Esophagus muscularis mucosa (tissue), 4 donors: ENCODE measurements around the gene NAIF1. TPM values are rescaled to one million over a fixed set of nuclear protein-coding genes. Genes with fewer than 3 reads are reported as not detected.
"Not testable (repeated sequence)": the region's sequence is repeated elsewhere in the genome, so short reads cannot be mapped to it uniquely, and the experiment has no call there.

Experiments
- DNase-seq: peaks from one replicate; pipeline ENCODE4 v3.0.0-alpha.2; 2017; ENCODE audit errors: extremely low spot score
- H3K27ac ChIP-seq, 4 donors: fragments of 200-600 bp; sonication (generic); replicated peaks in 1 of 4; 1 replicate in 3 of 4; 2 replicates in 1 of 4; pipeline ENCODE4 v1.5.1; 2016 to 2019; ENCODE audit warnings: mild to moderate bottlenecking in 1 of 4
- H3K27me3 ChIP-seq, 4 donors: fragments of 200-600 bp; sonication (generic); one replicate each; pipeline versions ENCODE4 v1.5.1 to v1.6.0; 2016 to 2019
- H3K36me3 ChIP-seq, 4 donors: fragments of 200-600 bp; sonication (generic); one replicate each; pipeline ENCODE4 v1.5.1; 2016 to 2019
- H3K4me1 ChIP-seq, 4 donors: fragments of 200-600 bp; sonication (generic); one replicate each; pipeline ENCODE4 v1.5.1; 2016 to 2019
- H3K4me3 ChIP-seq, 4 donors: fragments of 200-600 bp; sonication (generic); 1 replicate in 2 of 4; 2 replicates in 2 of 4; pipeline ENCODE4 v1.5.1; 2016 to 2019; ENCODE audit warnings: mild to moderate bottlenecking in 4 of 4, moderate library complexity in 1 of 4
- H3K9me3 ChIP-seq, 4 donors: fragments of 200-600 bp; sonication (generic); 1 replicate in 3 of 4; 2 replicates in 1 of 4; pipeline ENCODE4 v1.5.1; 2016 to 2019
- EP300 ChIP-seq: sonication (generic); formaldehyde crosslinking; IDR thresholded peaks from one replicate; pipeline ENCODE4 v1.6.1; 2017; ENCODE audit warnings: antibody characterized with exemption
- POLR2A ChIP-seq: fragments of 450-650 bp; IDR thresholded peaks from one replicate; pipeline ENCODE4 v1.6.1; 2017; ENCODE audit warnings: antibody characterized with exemption, moderate library complexity, mild to moderate bottlenecking, low read depth
- POLR2AphosphoS5 ChIP-seq, 2 donors: sonication (generic); formaldehyde crosslinking; IDR thresholded peaks; one replicate each; pipeline ENCODE4 v1.6.1; 2017; ENCODE audit warnings: antibody characterized with exemption in 2 of 2
- WGBS: methylation state at CpG from one replicate; pipeline ENCODE4 v1.1.5; 2018; 5-methylcytosine and 5-hydroxymethylcytosine counted together
- intact Hi-C: fragments of 100-400 bp; cut with DNase I; formaldehyde crosslinking; loops from one replicate; pipeline ENCODE4 v1.15.1; 2023
- total RNA-seq, 4 donors: library from RNA; depleted of rRNA; stranded (reverse); fragments of >200 nt; gene quantifications; one replicate each; pipeline versions ENCODE4 v1.1.0 to v1.2.1, GENCODE V29; 2016
- TF ChIP-seq, protein P1 (sequence below), 3 experiments: fragments of 200-600 bp in 2 of 3; fragments of 450-650 bp in 1 of 3; sonication (generic) in 2 of 3; IDR thresholded peaks; one replicate each; pipeline ENCODE4 v1.5.1; 2017 to 2019; ENCODE audit warnings: antibody characterized with exemption in 3 of 3, mild to moderate bottlenecking in 2 of 3, moderate library complexity in 1 of 3

NAIF1 gene
- total RNA-seq, 4 donors from 2014 or later: 5.4 to 12.0 (median 9.7) TPM

- Histone ChIP-seq H3K27ac (no peak overlapping the region), H3K36me3 (peaks cover 3 to 36% (median 32%) of the 10 kb centered on the region in 4 donors)
- no peak for DNase-seq
These were observed 46.6 kb upstream of the NAIF1 start for GRCh38 chr9:128113526-128114325.

DNA sequence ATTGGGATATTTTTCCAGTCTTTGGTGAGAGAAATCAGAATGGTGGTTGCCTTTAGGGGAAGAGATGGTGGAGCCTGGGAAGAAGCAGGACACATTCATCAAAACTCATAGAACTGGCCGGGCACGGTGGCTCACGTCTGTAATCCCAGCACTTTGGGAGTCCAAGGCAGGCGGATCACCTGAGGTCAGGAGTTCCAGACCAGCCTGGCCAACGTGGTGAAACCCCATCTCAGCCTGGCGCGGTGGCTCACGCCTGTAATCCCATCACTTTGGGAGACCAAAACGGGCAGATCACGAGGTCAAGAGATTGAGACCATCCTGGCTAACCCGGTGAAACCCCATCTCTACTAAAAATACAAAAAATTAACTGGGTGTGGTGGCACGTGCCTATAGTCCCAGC is 44.6 kb upstream of the NAIF1 start:
- H3K9me3 ChIP-seq, H3K27ac ChIP-seq, H3K4me3 ChIP-seq, intact Hi-C loops, DNase-seq, H3K27me3 ChIP-seq: not testable (repeated sequence)
- WGBS: 92% methylated on average over 7 of the region's 12 CpGs
- Histone ChIP-seq H3K4me1 (peaks cover 9 to 26% (median 15%) of the 10 kb centered on the region in 4 donors), H3K36me3 (peaks cover 20 to 56% (median 52%) of the 10 kb centered on the region in 4 donors)

More at GRCh38 chr9:128113526-128114325, 46.6 kb upstream of the NAIF1 start:
- Histone ChIP-seq H3K9me3 (no peaks in the 10 kb centered on the region), H3K4me3 (no peak overlapping the region), H3K27me3 (no peaks in the 10 kb centered on the region), H3K4me1 (peaks cover 12 to 30% (median 18%) of the 10 kb centered on the region in 4 donors)
- TF ChIP-seq POLR2AphosphoS5 (IDR thresholded peaks at IDR 0.05) (no peak), POLR2A (no peak), EP300 (no peak)
- TF ChIP-seq, protein P1, sequence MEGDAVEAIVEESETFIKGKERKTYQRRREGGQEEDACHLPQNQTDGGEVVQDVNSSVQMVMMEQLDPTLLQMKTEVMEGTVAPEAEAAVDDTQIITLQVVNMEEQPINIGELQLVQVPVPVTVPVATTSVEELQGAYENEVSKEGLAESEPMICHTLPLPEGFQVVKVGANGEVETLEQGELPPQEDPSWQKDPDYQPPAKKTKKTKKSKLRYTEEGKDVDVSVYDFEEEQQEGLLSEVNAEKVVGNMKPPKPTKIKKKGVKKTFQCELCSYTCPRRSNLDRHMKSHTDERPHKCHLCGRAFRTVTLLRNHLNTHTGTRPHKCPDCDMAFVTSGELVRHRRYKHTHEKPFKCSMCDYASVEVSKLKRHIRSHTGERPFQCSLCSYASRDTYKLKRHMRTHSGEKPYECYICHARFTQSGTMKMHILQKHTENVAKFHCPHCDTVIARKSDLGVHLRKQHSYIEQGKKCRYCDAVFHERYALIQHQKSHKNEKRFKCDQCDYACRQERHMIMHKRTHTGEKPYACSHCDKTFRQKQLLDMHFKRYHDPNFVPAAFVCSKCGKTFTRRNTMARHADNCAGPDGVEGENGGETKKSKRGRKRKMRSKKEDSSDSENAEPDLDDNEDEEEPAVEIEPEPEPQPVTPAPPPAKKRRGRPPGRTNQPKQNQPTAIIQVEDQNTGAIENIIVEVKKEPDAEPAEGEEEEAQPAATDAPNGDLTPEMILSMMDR (IDR thresholded peaks at IDR 0.05): no peak
- WGBS: 93% methylated on average over 10 of the region's 12 CpGs
- intact Hi-C loops: no loop called here

DNA sequence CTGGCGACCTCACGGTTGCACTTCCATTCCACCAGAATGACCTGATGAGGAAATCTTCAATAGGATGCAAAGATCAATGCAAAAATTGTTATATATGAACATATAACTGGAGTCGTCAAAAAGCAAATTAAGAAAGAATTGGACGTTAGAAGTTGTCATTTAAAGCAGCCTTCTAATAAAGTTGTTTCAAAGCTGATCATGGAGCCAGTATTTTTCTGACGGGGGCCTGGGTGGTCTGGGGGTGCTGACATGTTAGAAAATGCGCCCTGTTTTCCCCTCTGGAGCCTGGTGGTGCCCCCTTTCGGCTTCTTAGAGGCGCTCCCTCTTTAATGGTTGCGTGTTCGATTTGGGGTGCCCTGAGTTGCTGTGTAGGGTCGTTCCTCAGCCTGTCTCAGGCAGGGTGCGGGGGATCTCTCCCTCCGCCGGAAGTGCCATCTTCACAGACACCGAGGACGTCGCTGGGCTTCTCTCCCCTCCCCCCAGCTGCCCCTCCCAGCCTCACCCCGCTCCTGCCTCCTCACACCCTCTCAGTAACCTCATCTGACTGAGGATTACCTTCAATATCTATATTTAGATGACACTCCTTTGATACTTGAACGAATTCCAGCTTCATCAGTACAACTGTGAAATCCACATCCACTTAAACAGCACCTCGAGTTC is 42.1 kb upstream of the NAIF1 start:
- Histone ChIP-seq H3K27ac (peak overlapping the region; percentile 25 to 43 (median 37)), H3K4me1 (peaks cover 12 to 26% (median 17%) of the 10 kb centered on the region in 4 donors), H3K27me3 (no peaks in the 10 kb centered on the region), H3K4me3 (no peak overlapping the region), H3K36me3 (peaks cover 35 to 66% (median 57%) of the 10 kb centered on the region in 4 donors), H3K9me3 (no peaks in the 10 kb centered on the region)
- no peak for TF ChIP-seq POLR2AphosphoS5 (IDR thresholded peaks at IDR 0.05)
- 60% methylated on average over 18 of the region's 20 CpGs for WGBS
- DNase-seq: no peak
- intact Hi-C loops: no loop called here

DNA sequence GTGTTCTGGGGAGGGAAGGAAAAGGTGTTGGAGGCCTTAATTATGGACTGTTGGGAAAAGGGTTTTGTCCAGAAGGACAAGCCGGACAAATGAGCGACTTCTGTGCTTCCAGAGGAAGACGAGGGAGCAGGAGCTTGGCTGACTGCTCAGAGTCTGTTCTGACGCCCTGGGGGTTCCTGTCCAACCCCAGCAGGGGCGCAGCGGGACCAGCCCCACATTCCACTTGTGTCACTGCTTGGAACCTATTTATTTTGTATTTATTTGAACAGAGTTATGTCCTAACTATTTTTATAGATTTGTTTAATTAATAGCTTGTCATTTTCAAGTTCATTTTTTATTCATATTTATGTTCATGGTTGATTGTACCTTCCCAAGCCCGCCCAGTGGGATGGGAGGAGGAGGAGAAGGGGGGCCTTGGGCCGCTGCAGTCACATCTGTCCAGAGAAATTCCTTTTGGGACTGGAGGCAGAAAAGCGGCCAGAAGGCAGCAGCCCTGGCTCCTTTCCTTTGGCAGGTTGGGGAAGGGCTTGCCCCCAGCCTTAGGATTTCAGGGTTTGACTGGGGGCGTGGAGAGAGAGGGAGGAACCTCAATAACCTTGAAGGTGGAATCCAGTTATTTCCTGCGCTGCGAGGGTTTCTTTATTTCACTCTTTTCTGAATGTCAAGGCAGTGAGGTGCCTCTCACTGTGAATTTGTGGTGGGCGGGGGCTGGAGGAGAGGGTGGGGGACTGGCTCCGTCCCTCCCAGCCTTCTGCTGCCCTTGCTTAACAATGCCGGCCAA is 41.3 kb upstream of the NAIF1 start:
- WGBS: 68% methylated on average over 15 of the region's 15 CpGs
- TF ChIP-seq POLR2A (no peak), EP300 (no peak)
- TF ChIP-seq, protein P1 (IDR thresholded peaks at IDR 0.05): no peak
- Histone ChIP-seq H3K27ac (peak overlapping the region in 2 of 4 donors; percentile 27 to 43), H3K36me3 (peaks cover 42 to 66% (median 57%) of the 10 kb centered on the region in 4 donors), H3K9me3 (no peaks in the 10 kb centered on the region), H3K4me3 (no peak overlapping the region), H3K27me3 (no peaks in the 10 kb centered on the region), H3K4me1 (peaks cover 13 to 27% (median 23%) of the 10 kb centered on the region in 4 donors)
- intact Hi-C loops: no loop called here
- no peak for DNase-seq

- H3K36me3 ChIP-seq: peaks cover 49 to 69% (median 61%) of the 10 kb centered on the region in 4 donors
- H3K27ac ChIP-seq: no peak overlapping the region
- no peak for DNase-seq
- peaks cover 16 to 35% (median 30%) of the 10 kb centered on the region in 4 donors for H3K4me1 ChIP-seq
- no peaks in the 10 kb centered on the region for H3K27me3 ChIP-seq
- TF ChIP-seq, protein P1 (IDR thresholded peaks at IDR 0.05): no peak
- TF ChIP-seq EP300 (no peak), POLR2A (no peak), POLR2AphosphoS5 (IDR thresholded peaks at IDR 0.05) (peak in 1 of 2 donors; percentile 30)
- intact Hi-C loops: no loop called here
- no peaks in the 10 kb centered on the region for H3K9me3 ChIP-seq
- 82% methylated on average over 9 of the region's 18 CpGs for WGBS
- H3K4me3 ChIP-seq: no peak overlapping the region
These were observed 40.5 kb upstream of the NAIF1 start for GRCh38 chr9:128107468-128108268.
